GM18519 (cell line): Measurements from ENCODE around the gene MAPK1IP1L.

Experiments
- ATAC-seq: cut with Tn5 transposase; IDR thresholded peaks from one replicate; pipeline ENCODE4 v1.9.1; 2021; ENCODE audit warnings: mild to moderate bottlenecking, moderate library complexity; ENCODE audit not compliant: unreplicated experiment, low FRiP score

MAPK1IP1L gene

GRCh38 chr14:55092341-55092740, 40.9 kb downstream of the MAPK1IP1L start:
- no peak for ATAC-seq

- no peak for ATAC-seq
Observed at GRCh38 chr14:55094292-55095157, 43.1 kb downstream of the MAPK1IP1L start.

GRCh38 chr14:55097881-55098560, 46.6 kb downstream of the MAPK1IP1L start:
- peak; percentile 62 for ATAC-seq

GRCh38 chr14:55098561-55098898, 47.1 kb downstream of the MAPK1IP1L start:
- no peak for ATAC-seq

- ATAC-seq: no peak
Observed at GRCh38 chr14:55099756-55100155, 48.3 kb downstream of the MAPK1IP1L start.

GRCh38 chr14:55101698-55102097, 50.3 kb downstream of the MAPK1IP1L start:
- ATAC-seq: no peak

- peak; percentile 58 for ATAC-seq
Observed at GRCh38 chr14:55102141-55102621, 50.7 kb downstream of the MAPK1IP1L start.

- no peak for ATAC-seq
Observed at GRCh38 chr14:55103005-55103640, 51.7 kb downstream of the MAPK1IP1L start.

GRCh38 chr14:55103971-55104954, 52.8 kb downstream of the MAPK1IP1L start:
- no peak for ATAC-seq

GRCh38 chr14:55105991-55106390, 54.5 kb downstream of the MAPK1IP1L start:
- ATAC-seq: no peak

- ATAC-seq: no peak
Observed at GRCh38 chr14:55107766-55108554, 56.5 kb downstream of the MAPK1IP1L start.

- no peak for ATAC-seq
Observed at GRCh38 chr14:55109836-55110235, 58.4 kb downstream of the MAPK1IP1L start.

- no peak for ATAC-seq
Observed at GRCh38 chr14:55111122-55111708, 59.8 kb downstream of the MAPK1IP1L start.

- no peak for ATAC-seq
Observed at GRCh38 chr14:55114720-55115119, 63.3 kb downstream of the MAPK1IP1L start.

GRCh38 chr14:55115460-55115859, 64.0 kb downstream of the MAPK1IP1L start:
- no peak for ATAC-seq

GRCh38 chr14:55115861-55116245, 64.4 kb downstream of the MAPK1IP1L start:
- no peak for ATAC-seq

GRCh38 chr14:55116246-55117030, 65.0 kb downstream of the MAPK1IP1L start:
- ATAC-seq: no peak

GRCh38 chr14:55117803-55118441, 66.5 kb downstream of the MAPK1IP1L start:
- no peak for ATAC-seq
